SK-MEL-5 (cell line): ENCODE data around the gene ENTPD1. TPM values are rescaled to one million over a fixed set of nuclear protein-coding genes. Genes with fewer than 3 reads are reported as not detected.
"Not testable (repeated sequence)": the region's sequence is repeated elsewhere in the genome, so short reads cannot be mapped to it uniquely, and the experiment has no call there.

Source experiments
- DNase-seq: peaks from one replicate; pipeline ENCODE4 v3.0.0-alpha.2; 2016; ENCODE audit warnings: low read depth, low spot score
- in situ Hi-C: cut with HindIII; loops from 2 replicates; pipeline ENCODE4 v1.10.0; 2016; ENCODE audit warnings: low sequenced_read_pairs, high pct_unique_total_duplicates, low pct_unique_long_range_greater_than_20kb
- total RNA-seq: library from RNA; depleted of rRNA; stranded (reverse); fragments of >200 nt; shearing (Covaris generic); gene quantifications from 2 replicates; pipeline ENCODE4 v1.2.3, GENCODE V29; 2014

The ENTPD1 gene
- total RNA-seq, 1 experiment from 2014 or later, result 20.2 TPM

GRCh38 chr10:95789902-95790301 is 33.9 kb downstream of the ENTPD1 start:
- in situ Hi-C loops, result no loop called here
- DNase-seq, result no peak

GRCh38 chr10:95790982-95791381 is 35.0 kb downstream of the ENTPD1 start:
- in situ Hi-C loops, result no loop called here
- DNase-seq, result no peak

GRCh38 chr10:95791425-95791979 is 35.5 kb downstream of the ENTPD1 start:
- DNase-seq, result no peak
- in situ Hi-C loops, result no loop called here

- no peak for DNase-seq
- in situ Hi-C loops, result no loop called here
These were observed 36.3 kb downstream of the ENTPD1 start for GRCh38 chr10:95792211-95792780.

- in situ Hi-C loops, result no loop called here
- no peak for DNase-seq
These were observed 36.9 kb downstream of the ENTPD1 start for GRCh38 chr10:95792874-95793285.

- in situ Hi-C loops, result no loop called here
- no peak for DNase-seq
These were observed 37.6 kb downstream of the ENTPD1 start for GRCh38 chr10:95793401-95794045.

GRCh38 chr10:95794195-95794594 is 38.2 kb downstream of the ENTPD1 start:
- no peak for DNase-seq
- in situ Hi-C loops, result no loop called here

GRCh38 chr10:95795602-95796001 is 39.6 kb downstream of the ENTPD1 start:
- in situ Hi-C loops, result no loop called here

GRCh38 chr10:95796504-95796903 is 40.5 kb downstream of the ENTPD1 start:
- no peak for DNase-seq
- in situ Hi-C loops, result no loop called here

More at GRCh38 chr10:95795602-95796001, 39.6 kb downstream of the ENTPD1 start:
- no peak for DNase-seq

- in situ Hi-C loops, result no loop called here
- DNase-seq, result no peak
These were observed 42.3 kb downstream of the ENTPD1 start for GRCh38 chr10:95798096-95798855.

- DNase-seq, in situ Hi-C loops: not testable (repeated sequence)
These were observed 44.3 kb downstream of the ENTPD1 start for GRCh38 chr10:95800286-95800685.

- in situ Hi-C loops, result not testable (repeated sequence)
These were observed 50.9 kb downstream of the ENTPD1 start for GRCh38 chr10:95806687-95807380.

GRCh38 chr10:95808705-95809308 is 52.8 kb downstream of the ENTPD1 start:
- in situ Hi-C loops, DNase-seq: not testable (repeated sequence)

More at GRCh38 chr10:95806687-95807380, 50.9 kb downstream of the ENTPD1 start:
- not testable (repeated sequence) for DNase-seq

GRCh38 chr10:95809370-95810197 is 53.6 kb downstream of the ENTPD1 start:
- in situ Hi-C loops, result no loop called here
- no peak for DNase-seq

GRCh38 chr10:95810198-95810976 is 54.4 kb downstream of the ENTPD1 start:
- DNase-seq, result no peak
- in situ Hi-C loops, result no loop called here

- in situ Hi-C loops, result no loop called here
- no peak for DNase-seq
These were observed 57.2 kb downstream of the ENTPD1 start for GRCh38 chr10:95813054-95813685.
